Measurements from ENCODE around the gene FFAR2. TPM values are rescaled to one million over a fixed set of nuclear protein-coding genes. Genes with fewer than 3 reads are reported as not detected.

The FFAR2 gene
- total and polyA plus RNA-seq, 5 donors: 0.11 to 0.63 (median 0.36) TPM; not detected in 1

DNA sequence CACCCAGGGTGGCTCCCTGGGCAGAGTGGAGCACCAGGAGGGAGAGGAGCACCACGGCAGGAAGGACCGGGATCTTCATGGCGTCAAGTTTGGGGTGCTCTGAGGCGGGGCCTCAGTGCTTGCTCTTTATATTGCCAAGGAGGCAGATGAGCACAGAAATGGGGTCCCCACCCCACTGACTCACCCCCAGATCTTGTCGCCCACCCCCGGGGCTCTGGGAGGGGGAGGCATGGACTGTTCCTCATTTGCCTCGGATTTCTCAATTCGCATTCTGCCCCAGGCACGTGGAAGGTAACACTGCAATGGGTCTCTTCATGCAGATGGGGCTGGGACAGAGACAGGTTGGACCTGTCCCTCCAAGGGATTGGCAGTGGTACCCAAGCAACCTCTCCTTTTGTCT, 42.3 kb downstream of the FFAR2 start, which contains the start of gene KRTDAP:
KRTDAP (minus strand) TSS at position 101 of the 400 bp plus-strand sequence; CDS start at position 79, 22 bp downstream.
- no peak within 1 kb of the TSS for H3K4me3 ChIP-seq (ENCODE audit: low read length)
- WGBS: 82% methylated on average over 9 of the region's 9 CpGs
- H3K27ac ChIP-seq (ENCODE audit: low read length): no peak within 1 kb of the TSS
- no peaks in the 10 kb centered on the region for H3K4me1 ChIP-seq (ENCODE audit: control insufficient read depth, insufficient read depth, low read length)
- no peak for ATAC-seq
- H3K9me3 ChIP-seq (ENCODE audit: control insufficient read depth, low read length): no peaks in the 10 kb centered on the region
- no peaks in the 10 kb centered on the region for H3K27me3 ChIP-seq (ENCODE audit: control insufficient read depth, insufficient read depth)
- DNase-seq: no peak
- intact Hi-C loops (cut with DNase I): loop anchor here in 3 of 4 donors (5.0 to 10.0 kb wide), 3 partner anchors 136 to 216 kb away; partner anchors contain the start of gene FFAR3 (in 1 of the 3)

DNA sequence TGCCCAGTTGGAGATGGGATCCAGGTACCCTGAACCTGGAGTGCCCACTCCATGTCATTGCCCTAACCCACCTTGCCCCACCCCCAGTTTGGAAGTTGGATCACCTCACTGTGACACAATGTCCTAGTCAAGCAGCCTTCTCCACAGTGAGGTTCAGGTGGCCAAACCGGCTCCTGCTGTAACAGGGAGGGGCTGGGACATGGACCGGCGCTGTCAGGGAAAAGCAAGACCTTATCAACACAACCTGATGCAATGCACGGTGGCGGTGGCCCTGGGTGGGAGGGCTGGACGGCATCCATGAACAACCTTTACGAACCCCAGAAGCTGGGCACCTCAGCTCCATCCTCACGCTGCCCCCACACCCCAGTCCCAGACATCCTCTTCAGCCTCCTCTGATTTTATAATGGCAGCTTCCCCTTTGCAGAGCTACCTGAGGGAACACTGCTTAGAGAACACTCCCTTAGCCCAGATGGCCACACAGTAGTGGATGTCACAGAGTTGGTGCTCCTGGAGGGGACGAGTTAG, 43.8 kb downstream of the FFAR2 start:
- ATAC-seq (no peak), DNase-seq (no peak)
- Histone ChIP-seq H3K27ac (ENCODE audit: low read length) (no peak overlapping the region), H3K27me3 (ENCODE audit: control insufficient read depth, insufficient read depth) (no peaks in the 10 kb centered on the region), H3K4me1 (ENCODE audit: control insufficient read depth, insufficient read depth, low read length) (no peaks in the 10 kb centered on the region), H3K9me3 (ENCODE audit: control insufficient read depth, low read length) (no peaks in the 10 kb centered on the region), H3K4me3 (ENCODE audit: low read length) (no peak overlapping the region)
- intact Hi-C loops (cut with DNase I): loop anchor here in 3 of 4 donors (5.0 to 10.0 kb wide), 3 partner anchors 137 to 217 kb away; partner anchors contain the start of gene FFAR3 (in 1 of the 3)
- 86% methylated on average over 9 of the region's 9 CpGs for WGBS

DNA sequence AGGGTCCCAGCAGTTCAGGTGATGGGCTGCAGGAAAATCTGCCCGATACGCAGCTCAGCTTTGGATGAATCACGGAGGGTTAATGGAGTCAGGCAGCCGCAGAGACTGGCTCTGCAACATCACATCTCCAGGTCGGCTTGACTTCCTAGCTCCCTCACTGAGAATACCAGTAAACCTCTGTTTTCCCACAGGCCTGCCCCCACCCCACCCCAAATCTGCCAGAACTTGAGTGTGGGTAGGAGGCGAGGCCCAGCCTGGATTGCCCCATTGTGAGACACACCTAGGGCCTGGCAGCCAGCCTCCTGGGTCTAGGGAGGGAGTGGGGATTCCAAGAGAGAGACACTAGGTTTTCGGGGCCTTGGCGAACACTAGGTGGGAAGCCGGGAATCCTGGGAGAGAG, 45.9 kb downstream of the FFAR2 start:
- WGBS: 85% methylated on average over 9 of the region's 9 CpGs
- H3K9me3 ChIP-seq (ENCODE audit: control insufficient read depth, low read length): no peaks in the 10 kb centered on the region
- DNase-seq: no peak
- ATAC-seq: no peak
- H3K4me3 ChIP-seq (ENCODE audit: low read length): no peak overlapping the region
- H3K27me3 ChIP-seq (ENCODE audit: control insufficient read depth, insufficient read depth): no peaks in the 10 kb centered on the region
- no peaks in the 10 kb centered on the region for H3K4me1 ChIP-seq (ENCODE audit: control insufficient read depth, insufficient read depth, low read length)
- H3K27ac ChIP-seq (ENCODE audit: low read length): no peak overlapping the region
- intact Hi-C loops (cut with DNase I): loop anchor here (2.0 to 10.0 kb wide), 4 partner anchors 139 to 219 kb away; partner anchors contain the start of gene FFAR3 (in 1 of the 4)

DNA sequence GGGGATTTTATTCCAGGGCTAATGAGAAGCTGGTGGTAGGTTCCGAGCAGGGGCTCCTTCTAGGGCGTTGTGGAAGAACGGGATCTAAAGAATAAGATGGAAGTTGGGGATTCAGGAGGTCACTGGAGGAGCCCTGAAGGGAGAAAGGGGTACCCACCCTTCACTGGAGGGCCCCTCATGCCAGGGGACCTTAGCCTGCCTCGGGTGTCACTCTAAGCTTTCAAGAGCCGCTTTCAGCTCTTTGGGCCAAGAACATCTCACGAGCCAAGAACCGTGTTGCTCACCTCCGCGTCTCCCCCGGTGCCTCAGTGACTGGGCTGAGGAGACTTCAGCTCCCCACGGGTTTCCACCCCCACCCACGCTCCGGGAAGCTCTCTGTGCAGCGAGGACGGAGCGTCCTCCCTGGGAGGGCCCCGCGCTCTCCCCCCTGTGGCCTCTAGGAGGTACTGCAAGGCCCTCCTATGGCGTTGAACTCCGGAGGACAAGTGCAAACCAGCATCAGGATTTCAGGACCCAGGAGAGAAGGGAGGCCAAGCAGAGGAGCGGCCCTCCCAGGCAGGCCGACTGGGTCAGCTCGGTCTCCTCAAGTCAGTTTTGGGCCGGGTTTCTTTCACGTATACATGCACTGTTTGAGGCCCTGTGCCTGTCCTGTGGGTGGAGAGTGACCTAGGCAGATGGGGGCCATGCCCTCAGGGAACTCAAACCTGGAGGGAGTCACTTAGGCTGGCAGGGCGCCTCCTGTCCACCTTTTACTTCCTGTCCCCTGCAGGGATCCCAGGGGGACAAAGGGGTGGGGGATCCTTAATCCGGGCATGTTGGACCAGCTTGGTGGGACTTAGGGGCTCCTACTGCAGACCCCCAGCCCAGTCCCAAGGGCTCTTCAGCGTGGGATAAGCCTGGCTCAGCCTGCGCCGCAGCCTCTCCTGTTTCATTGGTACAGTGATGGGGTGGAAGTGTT, 47.3 kb downstream of the FFAR2 start:
- Histone ChIP-seq H3K27me3 (ENCODE audit: control insufficient read depth, insufficient read depth) (no peaks in the 10 kb centered on the region), H3K4me1 (ENCODE audit: control insufficient read depth, insufficient read depth, low read length) (no peaks in the 10 kb centered on the region), H3K9me3 (ENCODE audit: control insufficient read depth, low read length) (no peaks in the 10 kb centered on the region), H3K4me3 (ENCODE audit: low read length) (no peak overlapping the region), H3K27ac (ENCODE audit: low read length) (no peak overlapping the region)
- intact Hi-C loops (cut with DNase I): loop anchor here in 3 of 4 donors (2.0 to 10.0 kb wide), 3 partner anchors 141 to 221 kb away; partner anchors contain the start of gene FFAR3 (in 1 of the 3)
- DNase-seq: peak; percentile 61 to 82 (median 82)
- 25% methylated on average over 30 of the region's 30 CpGs for WGBS
- peak; percentile 85 to 90 for ATAC-seq

DNA sequence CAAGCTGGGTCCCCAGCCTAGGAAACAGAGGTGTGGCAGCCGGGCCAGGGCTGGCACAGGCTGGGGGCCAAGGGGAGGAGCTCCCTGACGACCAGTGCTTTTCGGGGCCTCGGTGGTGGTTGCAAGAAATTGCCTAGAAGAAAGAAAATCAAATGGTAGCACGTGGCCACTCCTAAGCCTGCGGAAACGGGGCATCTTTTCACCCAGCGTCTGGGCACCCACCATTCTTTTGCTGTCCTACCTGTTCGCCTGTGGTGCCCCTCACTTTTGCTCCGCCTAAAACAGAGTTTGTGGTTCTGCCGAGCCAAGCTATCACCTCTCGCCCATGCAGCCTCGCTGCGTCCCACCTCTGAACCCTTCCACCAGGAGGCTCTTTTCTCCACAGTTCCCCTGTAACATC, 49.3 kb downstream of the FFAR2 start:
- H3K4me3 ChIP-seq (ENCODE audit: low read length): no peak overlapping the region
- ATAC-seq (no peak), DNase-seq (no peak)
- H3K27me3 ChIP-seq (ENCODE audit: control insufficient read depth, insufficient read depth): no peaks in the 10 kb centered on the region
- H3K4me1 ChIP-seq (ENCODE audit: control insufficient read depth, insufficient read depth, low read length): no peaks in the 10 kb centered on the region
- intact Hi-C loops (cut with DNase I): loop anchor here in 2 of 4 donors (10.0 kb wide), 2 partner anchors 143 to 223 kb away; partner anchors contain the start of gene FFAR3 (in 1 of the 2)
- WGBS: 77% methylated on average over 14 of the region's 14 CpGs
- no peaks in the 10 kb centered on the region for H3K9me3 ChIP-seq (ENCODE audit: control insufficient read depth, low read length)
- H3K27ac ChIP-seq (ENCODE audit: low read length): no peak overlapping the region

DNA sequence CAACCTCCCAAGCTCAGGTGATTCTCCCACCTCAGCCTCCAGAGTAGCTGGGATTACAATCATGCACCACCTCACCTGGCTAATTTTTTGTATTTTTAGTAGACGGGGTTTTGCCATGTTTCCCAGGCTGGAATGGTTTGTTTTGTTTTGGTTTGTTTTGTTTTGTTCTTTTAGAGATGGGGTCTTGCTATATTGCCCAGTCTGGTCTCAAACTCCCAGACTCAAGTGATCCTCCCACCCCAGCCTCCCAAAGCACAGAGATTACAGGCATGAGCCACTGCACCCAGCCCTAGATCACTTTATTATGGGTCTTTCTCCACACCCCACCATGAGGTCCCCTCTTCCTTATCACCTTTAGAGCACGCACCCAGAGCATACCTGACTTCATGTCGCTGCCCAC, 50.2 kb downstream of the FFAR2 start:
- intact Hi-C loops (cut with DNase I): loop anchor here in 2 of 4 donors (10.0 kb wide), 2 partner anchors 143 to 223 kb away; partner anchors contain the start of gene FFAR3 (in 1 of the 2)
- ATAC-seq (no peak), DNase-seq (no peak)
- H3K9me3 ChIP-seq (ENCODE audit: control insufficient read depth, low read length): no peaks in the 10 kb centered on the region
- no peaks in the 10 kb centered on the region for H3K27me3 ChIP-seq (ENCODE audit: control insufficient read depth, insufficient read depth)
- WGBS: 70% methylated on average over 3 of the region's 3 CpGs
- H3K4me1 ChIP-seq (ENCODE audit: control insufficient read depth, insufficient read depth, low read length): no peaks in the 10 kb centered on the region
- no peak overlapping the region for H3K27ac ChIP-seq (ENCODE audit: low read length)
- no peak overlapping the region for H3K4me3 ChIP-seq (ENCODE audit: low read length)

DNA sequence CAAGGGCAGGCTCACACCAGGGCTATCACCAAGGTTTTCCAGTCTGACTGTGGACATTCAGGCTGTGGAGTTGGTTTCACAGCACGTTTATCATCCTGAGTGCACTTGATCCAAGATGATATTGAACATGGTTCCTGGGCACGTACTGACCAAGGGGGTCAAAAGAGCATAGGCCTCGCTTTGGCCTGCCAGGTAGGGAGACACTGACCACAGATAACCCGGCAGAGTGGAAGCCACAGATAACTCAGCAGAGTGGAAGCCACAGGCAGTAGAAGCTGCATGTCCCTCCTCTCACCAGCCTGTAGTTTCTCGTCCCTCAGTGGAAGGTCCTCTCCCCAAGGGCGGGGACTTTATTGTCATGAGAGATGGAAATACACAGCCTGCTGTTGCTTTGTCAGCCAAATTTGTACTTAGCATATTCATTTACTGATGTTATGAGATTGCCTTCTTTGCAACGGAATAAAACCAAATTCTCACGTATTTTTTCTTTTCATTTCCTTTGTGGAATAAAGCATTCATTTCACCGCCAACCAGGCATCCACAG, 51.0 kb downstream of the FFAR2 start:
- Histone ChIP-seq H3K27me3 (ENCODE audit: control insufficient read depth, insufficient read depth) (no peaks in the 10 kb centered on the region), H3K27ac (ENCODE audit: low read length) (no peak overlapping the region), H3K9me3 (ENCODE audit: control insufficient read depth, low read length) (no peaks in the 10 kb centered on the region), H3K4me3 (ENCODE audit: low read length) (no peak overlapping the region), H3K4me1 (ENCODE audit: control insufficient read depth, insufficient read depth, low read length) (no peaks in the 10 kb centered on the region)
- 73% methylated on average over 9 of the region's 9 CpGs for WGBS
- DNase-seq (no peak), ATAC-seq (no peak)
- intact Hi-C loops (cut with DNase I): loop anchor here in 2 of 4 donors (10.0 kb wide), 2 partner anchors 144 to 224 kb away; partner anchors contain the start of gene FFAR3 (in 1 of the 2)

DNA sequence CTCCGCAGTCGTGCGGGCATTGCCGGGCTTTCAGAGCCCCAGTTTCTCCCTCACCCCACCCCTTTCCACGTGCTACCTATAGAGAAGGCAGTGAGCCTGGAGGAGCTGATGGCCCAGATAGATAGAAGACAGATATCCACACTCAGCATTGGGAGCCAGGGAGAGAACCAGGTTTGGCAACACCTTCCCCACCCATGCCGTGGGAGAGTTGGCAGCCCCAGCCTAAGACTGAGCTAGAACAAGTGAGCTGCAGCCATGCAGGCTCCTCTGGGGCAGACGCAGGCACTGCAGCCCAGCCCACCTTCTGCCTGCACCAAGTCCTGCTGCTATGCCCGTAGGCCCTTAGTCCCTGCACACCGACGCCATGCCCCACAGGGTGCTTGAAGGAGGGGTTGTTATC, 52.6 kb downstream of the FFAR2 start:
- H3K4me1 ChIP-seq (ENCODE audit: control insufficient read depth, insufficient read depth, low read length): no peaks in the 10 kb centered on the region
- ATAC-seq: no peak
- 87% methylated on average over 10 of the region's 10 CpGs for WGBS
- no peaks in the 10 kb centered on the region for H3K9me3 ChIP-seq (ENCODE audit: control insufficient read depth, low read length)
- no peaks in the 10 kb centered on the region for H3K27me3 ChIP-seq (ENCODE audit: control insufficient read depth, insufficient read depth)
- no peak overlapping the region for H3K27ac ChIP-seq (ENCODE audit: low read length)
- no peak overlapping the region for H3K4me3 ChIP-seq (ENCODE audit: low read length)
- intact Hi-C loops (cut with DNase I): no loop called here
- DNase-seq: no peak

Other genes with a start within 250 kb of the FFAR2 start
- not detected for gene FAM187B, start 219.5 kb upstream of the FFAR2 start, total RNA-seq
- not detected for gene FAM187B, start 219.5 kb upstream of the FFAR2 start, polyA plus RNA-seq
- gene LSR, start 199.3 kb upstream of the FFAR2 start, total RNA-seq: 1 to 10 TPM; 4.6 to 8.9 (median 4.8) TPM
- 5.0 TPM for gene LSR, start 199.3 kb upstream of the FFAR2 start, polyA plus RNA-seq
- gene USF2, start 179.3 kb upstream of the FFAR2 start, total RNA-seq: 100 to 1,000 TPM; 182 to 270 (median 239) TPM
- gene USF2, start 179.3 kb upstream of the FFAR2 start, polyA plus RNA-seq: 332 TPM
- 100 to 1,000 TPM; 164 to 286 (median 230) TPM for gene HAMP, start 165.7 kb upstream of the FFAR2 start, total RNA-seq
- 406 TPM for gene HAMP, start 165.7 kb upstream of the FFAR2 start, polyA plus RNA-seq
- not detected for gene MAG, start 156.1 kb upstream of the FFAR2 start, total RNA-seq
- gene MAG, start 156.1 kb upstream of the FFAR2 start, polyA plus RNA-seq: 1.3 TPM
- under 1 TPM; 0.54 to 0.80 (median 0.72) TPM for gene CD22, start 119.1 kb upstream of the FFAR2 start, total RNA-seq
- 0.20 TPM for gene CD22, start 119.1 kb upstream of the FFAR2 start, polyA plus RNA-seq
- not detected for gene FFAR1, start 100.4 kb upstream of the FFAR2 start, total RNA-seq
- not detected for gene FFAR1, start 100.4 kb upstream of the FFAR2 start, polyA plus RNA-seq
- under 1 TPM in 1 of 4 donors, not detected in 3; 0.31 TPM for gene FFAR3, start 89.8 kb upstream of the FFAR2 start, total RNA-seq
- gene FFAR3, start 89.8 kb upstream of the FFAR2 start, polyA plus RNA-seq: 0.05 TPM
- not detected for gene GPR42, start 77.2 kb upstream of the FFAR2 start, total RNA-seq
- gene GPR42, start 77.2 kb upstream of the FFAR2 start, polyA plus RNA-seq: not detected
- gene KRTDAP, start 42.2 kb downstream of the FFAR2 start, total RNA-seq: not detected
- gene KRTDAP, start 42.2 kb downstream of the FFAR2 start, polyA plus RNA-seq: 0.29 TPM
- 10 to 100 TPM in 3 of 4 donors, 1 to 10 TPM in 1; 9.1 to 23.4 (median 15.7) TPM for gene DMKN, start 65.4 kb downstream of the FFAR2 start, total RNA-seq
- 22.8 TPM for gene DMKN, start 65.4 kb downstream of the FFAR2 start, polyA plus RNA-seq
- gene SBSN, start 80.1 kb downstream of the FFAR2 start, total RNA-seq: not detected
- gene SBSN, start 80.1 kb downstream of the FFAR2 start, polyA plus RNA-seq: not detected
- not detected for gene GAPDHS, start 85.2 kb downstream of the FFAR2 start, total RNA-seq
- not detected for gene GAPDHS, start 85.2 kb downstream of the FFAR2 start, polyA plus RNA-seq
- gene TMEM147, start 97.4 kb downstream of the FFAR2 start, total RNA-seq: 10 to 100 TPM; 77.3 to 94.8 (median 85.0) TPM
- gene TMEM147, start 97.4 kb downstream of the FFAR2 start, polyA plus RNA-seq: 140 TPM
- gene ATP4A, start 115.4 kb downstream of the FFAR2 start, total RNA-seq: not detected
- gene ATP4A, start 115.4 kb downstream of the FFAR2 start, polyA plus RNA-seq: not detected
- not detected for gene PMIS2, start 137.9 kb downstream of the FFAR2 start, total RNA-seq
- not detected for gene PMIS2, start 137.9 kb downstream of the FFAR2 start, polyA plus RNA-seq
- 1 to 10 TPM; 3.1 to 5.6 (median 4.8) TPM for gene HAUS5, start 164.5 kb downstream of the FFAR2 start, total RNA-seq
- 4.5 TPM for gene HAUS5, start 164.5 kb downstream of the FFAR2 start, polyA plus RNA-seq
- gene RBM42, start 180.8 kb downstream of the FFAR2 start, total RNA-seq: 10 to 100 TPM; 52.0 to 57.9 (median 54.2) TPM
- gene RBM42, start 180.8 kb downstream of the FFAR2 start, polyA plus RNA-seq: 50.9 TPM
- 1 to 10 TPM in 1 of 4 donors, under 1 TPM in 2, not detected in 1; 0.41 to 1.0 (median 0.59) TPM for gene ETV2, start 193.5 kb downstream of the FFAR2 start, total RNA-seq
- gene ETV2, start 193.5 kb downstream of the FFAR2 start, polyA plus RNA-seq: 0.77 TPM
- 1,000 to 10,000 TPM in 3 of 4 donors, 100 to 1,000 TPM in 1; 899 to 1,285 (median 1,111) TPM for gene COX6B1, start 200.1 kb downstream of the FFAR2 start, total RNA-seq
- 3,084 TPM for gene COX6B1, start 200.1 kb downstream of the FFAR2 start, polyA plus RNA-seq
- not detected for gene UPK1A, start 218.3 kb downstream of the FFAR2 start, total RNA-seq
- not detected for gene UPK1A, start 218.3 kb downstream of the FFAR2 start, polyA plus RNA-seq

All from right cardiac atrium (tissue), 5 donors.